GM20000 (cell line): Measurements from ENCODE around the gene TMEM178B.

Source experiments
- DNase-seq: peaks from one replicate; pipeline ENCODE4 v3.0.0; 2012; ENCODE audit warnings: low spot score
- CTCF ChIP-seq: IDR thresholded peaks from 2 replicates; pipeline ENCODE4 v1.5.1; 2012; ENCODE audit warnings: mild to moderate bottlenecking, control low read depth; ENCODE audit errors: extremely low read depth, missing control alignments

The TMEM178B gene

GRCh38 chr7:141439164-141439563 is 365.3 kb downstream of the TMEM178B start:
- DNase-seq: no peak
- no peak for TF ChIP-seq CTCF

GRCh38 chr7:141439776-141440175 is 365.9 kb downstream of the TMEM178B start:
- no peak for TF ChIP-seq CTCF
- DNase-seq: no peak

GRCh38 chr7:141441837-141442627 is 368.2 kb downstream of the TMEM178B start:
- DNase-seq: no peak
- no peak for TF ChIP-seq CTCF

- DNase-seq: no peak
- TF ChIP-seq CTCF: no peak
These were observed 368.9 kb downstream of the TMEM178B start for GRCh38 chr7:141442781-141443180.

GRCh38 chr7:141444961-141445360 is 371.1 kb downstream of the TMEM178B start:
- TF ChIP-seq CTCF: no peak
- DNase-seq: no peak

GRCh38 chr7:141451232-141451631 is 377.4 kb downstream of the TMEM178B start:
- DNase-seq: no peak
- no peak for TF ChIP-seq CTCF

- no peak for TF ChIP-seq CTCF
- no peak for DNase-seq
These were observed 379.0 kb downstream of the TMEM178B start for GRCh38 chr7:141452911-141453310.
